ENCODE results near the gene ZRANB3. TPM values are rescaled to one million over a fixed set of nuclear protein-coding genes. Genes with fewer than 3 reads are reported as not detected.
"Not testable (repeated sequence)": the region's sequence is repeated elsewhere in the genome, so short reads cannot be mapped to it uniquely, and the experiment has no call there.

Gene ZRANB3
- total RNA-seq, 2 experiments from 2014 or later, result 21.4 to 21.5 TPM

GRCh38 chr2:135451966-135452365 is 79.1 kb downstream of the ZRANB3 start:
- ChIA-PET CTCF (interaction anchor here (0.6 to 0.7 kb wide), 2 partner anchors 129 to 180 kb away, joined by 3 read pairs; no protein-coding TSS in a partner anchor), POLR2A (interaction anchor here (0.8 kb wide), 1 partner anchor 54 kb away, joined by 3 read pairs; no protein-coding TSS in a partner anchor)

DNA sequence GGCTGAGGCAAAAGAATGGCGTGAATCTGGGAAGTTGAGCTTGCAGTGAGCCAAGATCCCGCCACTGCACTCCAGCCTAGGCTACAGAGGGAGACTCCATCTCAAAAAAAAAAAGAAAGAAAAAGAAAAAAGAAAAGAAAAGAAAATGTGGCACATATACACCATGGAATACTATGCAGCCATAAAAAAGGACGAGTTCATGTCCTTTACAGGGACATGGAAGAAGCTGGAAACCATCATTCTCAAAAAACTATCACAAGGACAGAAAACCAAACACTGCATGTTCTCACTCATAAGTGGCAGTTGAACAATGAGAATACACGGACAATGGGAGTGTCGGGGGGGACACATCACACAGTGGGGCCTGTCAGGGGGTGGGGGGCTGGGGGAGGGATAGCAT is 88.0 kb downstream of the ZRANB3 start:
- H3K27me3 Mint-ChIP-seq; DNase-seq; ATAC-seq; H3K27ac Mint-ChIP-seq; H3K4me1 Mint-ChIP-seq (ENCODE audit: low read depth); intact Hi-C loops (cut with micrococcal nuclease); POLR2A ChIA-PET; CTCF ChIA-PET; H3K4me3 Mint-ChIP-seq: not testable (repeated sequence)
- H3K9me3 Mint-ChIP-seq, result peaks cover 11% of the 10 kb centered on the region
- H3K36me3 Mint-ChIP-seq (ENCODE audit: low read depth), result peaks cover 13% of the 10 kb centered on the region

More at GRCh38 chr2:135451966-135452365, 79.1 kb downstream of the ZRANB3 start:
- Mint-ChIP-seq H3K4me1 (ENCODE audit: low read depth) (no peaks in the 10 kb centered on the region), H3K27ac (no peak overlapping the region), H3K36me3 (ENCODE audit: low read depth) (peaks cover 21% of the 10 kb centered on the region), H3K27me3 (no peaks in the 10 kb centered on the region), H3K9me3 (peaks cover 25% of the 10 kb centered on the region), H3K4me3 (no peak overlapping the region)
- no peak for TF ChIP-seq CTCF (IDR thresholded peaks at IDR 0.05)
- ATAC-seq, result no peak
- intact Hi-C loops (cut with micrococcal nuclease), result no loop called here
- no peak for DNase-seq

DNA sequence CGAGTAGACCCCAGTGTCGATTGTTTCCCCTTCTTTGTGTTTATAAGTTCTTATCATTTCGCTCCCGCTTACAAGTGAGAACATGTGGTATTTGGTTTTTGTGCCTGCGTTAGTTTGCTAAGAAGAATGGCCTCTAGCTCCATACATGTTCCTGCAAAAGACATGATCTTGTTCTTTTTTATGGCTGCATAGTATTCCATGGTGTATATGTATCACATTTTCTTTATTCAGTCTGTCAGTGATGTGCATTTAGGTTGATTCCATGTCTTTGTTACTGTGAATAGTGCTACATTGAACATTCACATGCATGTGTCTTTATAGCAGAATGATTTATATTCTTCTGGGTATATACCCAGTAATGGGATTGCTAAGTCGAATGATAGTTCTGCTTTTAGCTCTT is 95.9 kb downstream of the ZRANB3 start:
- H3K27me3 Mint-ChIP-seq; intact Hi-C loops (cut with micrococcal nuclease); DNase-seq; H3K36me3 Mint-ChIP-seq (ENCODE audit: low read depth); CTCF ChIA-PET; ATAC-seq; POLR2A ChIA-PET; H3K27ac Mint-ChIP-seq; H3K4me1 Mint-ChIP-seq (ENCODE audit: low read depth); H3K9me3 Mint-ChIP-seq; H3K4me3 Mint-ChIP-seq: not testable (repeated sequence)

GRCh38 chr2:135424849-135425248 is 106.2 kb downstream of the ZRANB3 start:
- DNase-seq (no peak), ATAC-seq (no peak)
- ChIA-PET POLR2A (no interaction called here), CTCF (no interaction called here)
- Mint-ChIP-seq H3K4me3 (no peak overlapping the region), H3K36me3 (ENCODE audit: low read depth) (peaks cover 29% of the 10 kb centered on the region), H3K27me3 (no peaks in the 10 kb centered on the region), H3K9me3 (peaks cover 10% of the 10 kb centered on the region), H3K27ac (no peak overlapping the region), H3K4me1 (ENCODE audit: low read depth) (peaks cover 5% of the 10 kb centered on the region)
- TF ChIP-seq CTCF (IDR thresholded peaks at IDR 0.05), result no peak
- intact Hi-C loops (cut with micrococcal nuclease), result no loop called here

DNA sequence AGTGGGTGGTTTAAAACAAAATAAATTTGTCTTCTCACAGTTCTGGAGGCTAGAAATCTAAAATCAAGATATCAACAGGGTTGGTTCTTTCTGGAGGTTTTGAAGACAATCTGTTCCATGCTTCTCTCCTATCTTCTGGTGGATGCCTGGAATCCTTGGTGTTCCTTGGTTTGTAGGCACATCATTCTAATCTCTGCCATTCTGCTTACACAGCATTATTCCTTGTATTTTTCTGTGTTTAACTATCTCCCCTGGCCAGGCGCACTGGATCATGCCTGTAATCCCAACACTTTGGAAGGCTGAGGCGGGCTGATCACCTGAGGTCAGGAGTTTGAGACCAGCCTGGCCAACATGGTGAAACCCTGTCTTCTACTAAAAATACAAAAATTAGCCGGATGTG is 108.1 kb downstream of the ZRANB3 start:
- POLR2A ChIA-PET, result no interaction called here
- CTCF ChIA-PET, result no interaction called here
- Mint-ChIP-seq H3K27me3 (no peaks in the 10 kb centered on the region), H3K4me3 (no peak overlapping the region), H3K27ac (no peak overlapping the region), H3K4me1 (ENCODE audit: low read depth) (peaks cover 5% of the 10 kb centered on the region), H3K36me3 (ENCODE audit: low read depth) (peaks cover 18% of the 10 kb centered on the region), H3K9me3 (peaks cover 11% of the 10 kb centered on the region)
- intact Hi-C loops (cut with micrococcal nuclease), result no loop called here
- DNase-seq, result no peak
- no peak for TF ChIP-seq CTCF (IDR thresholded peaks at IDR 0.05)
- no peak for ATAC-seq

DNA sequence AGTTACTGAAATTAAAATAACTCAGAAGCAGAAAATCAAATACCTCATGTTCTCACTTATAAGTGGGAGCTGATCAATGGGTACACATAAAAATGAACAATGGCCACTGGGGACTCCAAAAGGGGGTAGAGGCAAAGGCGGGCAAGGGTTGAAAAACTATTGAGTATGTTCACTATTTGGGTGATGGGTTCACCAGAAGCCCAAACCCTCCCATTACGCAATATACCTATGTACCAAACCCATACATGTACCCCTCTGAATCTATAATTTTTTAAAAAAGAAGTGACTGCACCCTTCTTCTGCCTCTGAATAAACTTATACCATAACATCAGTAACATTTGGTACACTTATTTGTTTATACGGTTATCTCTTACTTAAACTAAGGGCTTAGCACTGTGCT is 119.4 kb downstream of the ZRANB3 start:
- Mint-ChIP-seq H3K27me3 (no peaks in the 10 kb centered on the region), H3K9me3 (peaks cover 16% of the 10 kb centered on the region), H3K4me1 (ENCODE audit: low read depth) (no peaks in the 10 kb centered on the region), H3K4me3 (no peak overlapping the region), H3K36me3 (ENCODE audit: low read depth) (peaks cover 6% of the 10 kb centered on the region), H3K27ac (no peak overlapping the region)
- intact Hi-C loops (cut with micrococcal nuclease), result no loop called here
- TF ChIP-seq CTCF (IDR thresholded peaks at IDR 0.05), result no peak
- DNase-seq (no peak), ATAC-seq (no peak)
- POLR2A ChIA-PET, result no interaction called here
- CTCF ChIA-PET, result no interaction called here
